ENCODE measurements around the gene RLN3. TPM values are rescaled to one million over a fixed set of nuclear protein-coding genes. Genes with fewer than 3 reads are reported as not detected.
A peak's percentile ranks its signal among the peaks of the same experiment; 100 is the strongest.

The RLN3 gene
- total and polyA plus RNA-seq, 9 of the 15 experiments (the other 6 are each of a cell fraction or from before 2014, with no cell fraction given): 0.31 to 1.2 (median 0.71) TPM; not detected in 6

GRCh38 chr19:14030997-14031718 lies 3.2 kb downstream of the RLN3 start (continued):
- TF ChIP-seq ZSCAN32 (CRISPR knock-in tag; IDR thresholded peaks at IDR 0.05) (no peak), TRIM24 (IDR thresholded peaks at IDR 0.05) (no peak), NR2F6 (CRISPR knock-in tag; IDR thresholded peaks at IDR 0.05) (no peak), BRF1 (IDR thresholded peaks at IDR 0.05; ENCODE audit: borderline replicate concordance, extremely low read depth, insufficient read length) (no peak), ZSCAN29 (IDR thresholded peaks at IDR 0.05) (0 out of 2 replicates have a peak, but pooled peaks have one; percentile 15), ZFX (CRISPR knock-in tag; IDR thresholded peaks at IDR 0.05) (no peak), E2F6 (IDR thresholded peaks at IDR 0.05; ENCODE audit: borderline replicate concordance in 1 of 2, extremely low read depth in 1 of 2, insufficient read depth in 1 of 2, insufficient read length in 1 of 2, low read depth in 1 of 2, low read length in 1 of 2, poor library complexity in 1 of 2, severe bottlenecking in 1 of 2) (no peak), POLR2A (conservative IDR thresholded peaks at IDR 0.05) (no peak), HDAC3 (IDR thresholded peaks at IDR 0.05; ENCODE audit: borderline replicate concordance, partially characterized antibody) (no peak)

Measured in K562 (cell line).